Activated CD8-positive, alpha-beta memory T cell treated with anti-CD3 and anti-CD28 coated beads for 48 hours (primary cell): Measurements from ENCODE around the gene TNRC6A.
A peak's percentile ranks its signal among the peaks of the same experiment; 100 is the strongest.
"Not testable (repeated sequence)": the region's sequence is repeated elsewhere in the genome, so short reads cannot be mapped to it uniquely, and the experiment has no call there.

Experiments used
- DNase-seq, 3 experiments: peaks; one replicate each; pipeline ENCODE4 v3.0.0-alpha.2; 2020; ENCODE audit warnings: low read depth in 2 of 3, low spot score in 2 of 3

Gene TNRC6A

GRCh38 chr16:24844101-24845030 lies 114.9 kb downstream of the TNRC6A start:
- no peak for DNase-seq

DNA sequence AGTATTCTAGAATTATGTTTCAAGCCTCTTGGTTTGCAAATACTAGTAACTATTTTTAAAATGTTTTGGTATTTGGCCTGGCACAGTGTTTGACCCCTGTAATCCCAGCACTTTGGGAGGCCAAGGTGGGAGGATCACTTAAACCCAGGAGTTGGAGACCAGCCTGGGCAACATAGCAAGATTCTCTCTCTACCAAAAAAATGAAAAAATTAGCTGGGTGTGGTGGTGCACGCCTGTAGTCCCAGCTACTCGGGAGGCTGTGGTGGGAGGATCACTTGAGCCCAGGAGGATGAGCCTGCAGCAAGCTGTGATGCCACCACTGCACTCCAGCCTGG lies 115.5 kb downstream of the TNRC6A start:
- DNase-seq, result not testable (repeated sequence)

GRCh38 chr16:24845726-24846547 lies 116.5 kb downstream of the TNRC6A start, which contains the start of gene SLC5A11:
TSS of gene SLC5A11 (plus strand) at chr16:24845963. CDS start at chr16:24858644, 12,681 bp downstream.
- DNase-seq, result no peak

DNA sequence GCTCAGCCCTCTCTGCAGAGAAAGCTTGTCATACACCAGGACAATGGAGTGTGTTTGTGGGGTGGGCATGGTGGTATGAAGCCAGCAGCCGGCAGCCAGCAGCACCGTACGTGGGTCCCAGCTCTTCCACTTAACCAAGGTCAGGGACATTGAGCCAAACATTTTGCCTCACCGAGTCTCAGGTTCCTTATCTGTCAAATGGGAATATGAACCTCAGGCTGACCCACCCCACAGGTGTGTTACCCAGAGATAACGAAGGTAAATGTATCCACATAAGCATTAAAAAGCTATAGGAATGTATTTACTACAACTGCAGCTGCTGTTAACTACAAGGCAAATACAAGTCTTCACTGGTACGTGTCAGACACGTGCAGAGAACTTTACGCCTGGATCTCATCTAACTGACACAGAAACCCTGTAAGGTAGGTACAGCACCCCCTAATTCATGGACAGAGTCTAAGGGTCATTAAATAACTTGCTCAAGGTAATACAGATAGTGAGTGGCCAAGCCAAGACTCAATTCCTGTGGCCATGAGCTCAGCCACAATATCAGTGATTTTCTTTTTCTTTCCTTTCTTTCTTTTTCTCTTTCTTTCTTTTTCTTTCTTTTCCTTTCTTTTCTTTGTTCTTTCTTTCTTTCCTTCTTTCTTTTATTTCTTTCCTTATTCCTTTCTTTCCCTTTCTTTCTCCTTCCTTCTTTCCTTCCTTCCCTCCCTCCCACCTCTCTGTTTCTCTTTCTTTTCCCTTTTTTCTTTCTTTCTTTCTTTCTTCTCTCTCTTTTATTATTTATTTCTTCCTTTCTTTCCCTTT lies 117.3 kb downstream of the TNRC6A start:
- no peak for DNase-seq

DNA sequence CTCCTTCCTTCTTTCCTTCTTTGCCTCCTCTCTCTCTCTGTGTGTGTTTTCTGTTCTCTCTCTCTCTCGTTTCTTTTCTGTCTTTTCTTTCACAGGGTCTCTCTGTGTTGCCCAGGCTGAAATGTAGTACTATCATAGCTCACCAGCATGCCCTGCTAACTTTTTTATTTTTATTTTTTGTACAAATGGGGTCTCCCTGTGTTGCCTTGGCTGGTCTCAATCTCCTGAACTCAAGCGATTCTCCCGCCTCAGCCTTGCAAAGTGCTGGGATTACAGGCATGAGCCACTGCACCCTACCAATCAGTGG lies 117.9 kb downstream of the TNRC6A start:
- DNase-seq, result no peak

GRCh38 chr16:24848065-24848464 lies 118.6 kb downstream of the TNRC6A start:
- DNase-seq, result no peak

DNA sequence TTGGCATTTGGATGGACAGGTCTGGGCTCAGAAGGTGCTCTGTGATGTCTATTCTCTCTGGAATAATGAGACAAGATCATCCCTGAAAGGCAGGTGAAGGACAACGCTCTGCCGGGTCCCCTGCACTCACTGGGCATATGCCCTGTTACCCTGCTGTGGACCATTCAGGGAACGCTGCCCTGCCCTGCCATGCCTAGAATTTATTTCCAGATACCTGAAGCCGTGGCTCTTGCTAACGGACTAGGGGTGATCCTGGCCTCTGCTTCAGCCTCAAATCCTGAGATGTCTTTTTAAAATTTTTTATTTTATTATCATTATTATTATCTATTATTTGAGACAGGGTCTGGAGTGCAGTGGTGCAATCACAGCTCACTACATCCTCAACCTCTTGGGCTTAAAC lies 120.2 kb downstream of the TNRC6A start:
- DNase-seq, result no peak

DNA sequence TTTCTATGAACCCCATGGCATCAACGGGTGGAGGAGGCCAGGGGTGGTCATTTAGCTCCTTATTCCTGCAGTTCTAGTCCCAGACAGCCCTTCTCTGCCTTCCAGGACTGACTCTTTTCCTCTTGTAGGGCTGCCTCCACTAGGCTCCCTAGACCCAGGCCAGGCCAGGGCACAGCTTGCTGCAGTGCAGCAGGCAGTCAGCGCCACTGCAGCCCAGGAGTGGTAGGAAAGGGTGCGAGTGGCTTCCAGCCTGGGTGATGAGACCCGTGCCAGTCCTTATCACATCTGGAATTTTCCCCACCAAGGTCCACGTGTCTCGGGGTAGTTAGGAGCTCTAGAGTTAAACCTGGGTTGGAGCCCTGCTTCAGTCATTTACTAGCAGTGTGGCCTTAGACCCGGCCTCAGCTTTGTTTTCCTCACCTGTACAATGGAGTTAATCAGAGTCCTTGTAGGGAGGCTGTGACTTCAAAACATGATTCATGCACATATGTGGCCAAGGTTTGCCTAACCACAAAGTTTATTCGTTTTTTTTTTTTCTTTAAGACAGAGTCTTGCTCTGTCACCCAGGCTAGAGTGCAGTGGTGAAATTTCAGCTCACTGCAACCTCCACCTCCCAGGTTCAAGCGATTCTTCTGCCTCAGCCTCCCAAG lies 121.0 kb downstream of the TNRC6A start:
- DNase-seq, result no peak

DNA sequence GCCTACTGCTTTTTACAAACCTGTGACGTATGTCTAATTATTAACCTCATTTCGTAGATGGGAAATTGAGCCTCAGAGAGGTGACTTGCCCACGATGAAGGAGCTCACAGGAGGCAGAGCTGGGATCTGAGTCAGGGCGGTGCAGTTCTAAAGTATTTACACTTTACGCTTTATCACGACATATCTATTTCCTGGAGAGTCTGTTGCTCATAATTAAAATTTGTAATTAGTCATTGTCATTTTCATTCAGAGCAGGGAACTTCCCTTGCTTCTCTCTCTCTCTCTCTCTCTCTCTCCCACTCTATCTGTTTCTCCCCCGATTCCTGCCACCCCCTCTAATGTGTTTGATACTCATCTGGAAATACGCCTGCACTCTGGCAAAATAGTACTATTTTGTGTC lies 122.2 kb downstream of the TNRC6A start:
- no peak for DNase-seq

- no peak for DNase-seq
Observed at GRCh38 chr16:24852281-24852721, 122.8 kb downstream of the TNRC6A start.

DNA sequence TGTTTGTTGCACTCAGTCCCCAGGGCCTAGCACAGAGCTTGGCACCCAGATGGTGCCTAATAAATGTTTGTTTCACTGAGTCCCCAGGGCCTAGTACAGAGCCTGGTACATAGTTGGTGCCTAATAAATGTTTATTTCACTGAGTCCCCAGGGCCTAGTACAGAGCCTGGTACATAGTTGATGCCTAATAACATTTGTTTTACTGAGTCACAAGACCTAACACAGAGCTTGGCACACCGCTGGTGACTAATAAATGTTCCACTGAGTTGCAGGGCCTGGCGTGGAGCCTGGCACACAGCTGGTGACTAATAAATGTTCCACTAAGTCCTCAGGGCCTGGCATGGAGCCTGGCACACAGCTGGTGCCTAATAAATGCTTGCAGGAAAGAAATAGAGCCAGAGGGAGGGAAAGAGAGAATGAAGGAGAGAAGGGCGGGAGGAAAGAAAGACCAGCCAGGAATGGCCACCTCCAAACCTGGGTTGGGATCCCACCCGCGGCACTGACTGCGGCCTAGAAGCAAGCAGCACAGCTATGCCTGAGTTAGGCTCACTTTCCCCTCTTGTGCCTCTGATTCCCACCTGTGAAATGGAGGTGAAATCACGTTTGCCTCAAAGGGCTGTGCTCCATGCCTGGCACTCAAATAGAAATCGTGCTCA lies 123.8 kb downstream of the TNRC6A start:
- DNase-seq, result no peak

GRCh38 chr16:24853830-24854229 lies 124.4 kb downstream of the TNRC6A start:
- no peak for DNase-seq

DNA sequence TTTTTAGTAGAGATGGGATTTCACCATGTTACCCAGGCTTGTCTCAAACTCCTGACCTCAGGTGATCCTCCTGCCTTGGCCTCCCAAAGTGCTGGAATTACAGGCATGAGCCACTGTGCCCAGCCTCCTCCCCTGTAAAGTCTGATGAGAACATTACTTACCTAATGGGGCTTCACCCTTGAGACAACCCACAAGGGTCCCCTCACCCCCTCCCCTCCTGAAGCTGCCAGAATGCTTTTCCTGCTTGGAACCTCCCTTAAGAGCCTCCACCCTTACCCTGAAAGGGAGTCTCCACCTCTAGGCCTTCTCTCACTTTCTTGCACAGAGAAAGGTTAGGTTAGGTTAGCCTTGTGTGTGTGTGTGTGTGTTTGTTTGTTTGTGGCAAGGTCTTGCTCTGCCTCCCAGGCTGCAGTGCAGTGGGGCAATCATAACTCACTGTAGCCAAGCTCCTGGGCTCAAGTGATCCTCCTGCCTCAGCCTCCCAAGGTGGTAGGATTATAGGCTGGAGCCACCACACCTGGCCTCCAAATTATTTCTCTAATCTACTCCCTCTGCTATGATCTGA lies 125.2 kb downstream of the TNRC6A start:
- no peak for DNase-seq

DNA sequence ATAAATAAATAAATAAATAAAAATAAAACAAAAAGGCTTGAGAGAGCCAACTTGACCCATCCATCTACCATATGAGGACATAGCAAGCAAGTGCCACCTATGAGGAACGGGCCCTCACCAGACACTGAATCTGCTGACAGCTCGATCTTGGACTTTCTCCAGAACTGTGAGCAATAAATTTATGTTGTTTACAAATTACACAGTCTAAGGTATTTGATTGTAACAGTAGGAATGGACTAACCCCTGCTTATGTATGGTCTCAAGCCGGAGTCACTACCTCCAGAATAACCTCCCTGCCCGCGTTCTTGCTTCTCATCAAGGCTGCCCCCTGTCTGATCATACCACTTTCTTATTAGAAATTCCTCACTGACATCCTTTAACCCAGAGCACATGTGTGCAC lies 126.2 kb downstream of the TNRC6A start:
- no peak for DNase-seq

- not testable (repeated sequence) for DNase-seq
Observed at GRCh38 chr16:24856871-24857270, 127.4 kb downstream of the TNRC6A start.

- DNase-seq, result peak; percentile 4 to 22 (median 16)
Observed at GRCh38 chr16:24858219-24859041, 129.0 kb downstream of the TNRC6A start.

DNA sequence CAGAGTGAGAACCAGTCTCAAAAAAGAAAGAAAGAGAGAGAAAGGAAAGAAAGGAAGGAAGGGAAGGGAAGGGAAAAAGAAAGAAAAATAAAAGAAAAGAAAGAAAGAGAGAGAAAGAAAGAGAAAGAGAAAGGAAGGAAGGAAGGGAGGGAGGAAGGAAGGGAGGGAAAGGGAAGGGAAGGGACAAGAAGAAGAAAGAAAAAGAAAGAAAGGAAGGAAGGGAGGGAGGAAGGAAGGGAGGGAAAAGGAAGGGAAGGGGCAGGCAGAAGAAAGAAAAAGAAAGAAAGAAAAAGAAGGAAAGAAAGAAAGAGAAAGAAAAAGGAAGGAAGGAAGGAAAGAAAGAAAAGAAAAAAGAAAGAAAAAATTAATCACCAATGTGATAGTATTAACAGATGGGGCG lies 132.0 kb downstream of the TNRC6A start:
- DNase-seq, result no peak

DNA sequence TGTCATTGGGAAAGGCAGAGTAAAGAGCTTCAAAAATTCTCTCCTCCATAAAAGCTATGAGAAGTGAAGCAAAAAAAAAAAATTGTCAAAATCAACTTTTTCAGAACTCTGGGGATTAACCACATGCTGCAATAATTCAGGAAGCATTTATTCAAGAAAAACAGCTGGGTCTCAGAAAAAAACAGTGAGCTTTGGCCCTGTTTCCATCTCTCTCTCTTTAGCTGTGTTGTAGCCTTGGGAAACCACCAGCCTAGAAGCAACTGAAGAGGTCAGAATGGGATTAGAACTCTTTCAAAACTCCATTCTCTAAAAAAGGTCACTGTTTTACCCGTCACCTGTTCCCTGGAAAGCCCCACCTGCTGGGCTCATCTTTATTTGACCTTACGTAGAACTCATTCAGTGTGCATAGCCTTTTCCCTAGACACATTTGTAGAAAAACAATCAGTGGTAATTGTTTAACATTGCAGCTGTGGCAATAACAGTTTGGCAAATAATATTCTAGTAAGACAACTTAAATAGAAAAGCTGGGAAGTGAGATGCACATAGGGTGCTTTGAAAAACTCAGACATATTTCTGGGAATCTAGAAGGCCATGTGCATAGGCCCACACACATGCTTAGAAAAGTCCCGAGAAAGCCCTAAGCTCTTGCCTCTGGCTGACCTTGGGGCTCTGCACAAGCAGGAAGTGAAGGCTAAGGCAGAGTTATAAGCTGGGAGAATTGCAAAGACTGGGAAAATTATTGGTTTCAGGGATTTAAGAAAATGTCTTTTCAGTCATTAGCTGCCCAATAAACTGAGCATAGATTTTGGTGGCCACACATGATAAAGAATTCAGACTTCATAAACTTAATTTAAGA lies 134.4 kb downstream of the TNRC6A start:
- no peak for DNase-seq
